Nephron (organoid): Measurements from ENCODE around the gene SEMA4G.

ENCODE experiments used
- H3K27ac Mint-ChIP-seq, 3 experiments: 2 replicates each; pipeline ENCODE4 v1.8.0; 2020; ENCODE audit warnings: mixed read lengths in 3 of 3, mild to moderate bottlenecking in 2 of 3, moderate library complexity in 1 of 3
- H3K27me3 Mint-ChIP-seq: 2 replicates; pipeline ENCODE4 v1.8.0; 2021; ENCODE audit warnings: low read depth, mild to moderate bottlenecking, moderate library complexity, mixed read lengths
- H3K36me3 Mint-ChIP-seq: 2 replicates; pipeline ENCODE4 v1.8.0; 2020; ENCODE audit warnings: low read depth, mixed read lengths
- H3K4me1 Mint-ChIP-seq: 2 replicates; pipeline ENCODE4 v1.8.0; 2020; ENCODE audit warnings: mixed read lengths
- H3K4me3 Mint-ChIP-seq, 3 experiments: 2 replicates each; pipeline ENCODE4 v1.8.0; 2020; ENCODE audit warnings: mild to moderate bottlenecking in 3 of 3, mixed read lengths in 3 of 3, moderate library complexity in 2 of 3
- H3K9me3 Mint-ChIP-seq: 2 replicates; pipeline ENCODE4 v1.8.0; 2020; ENCODE audit warnings: mixed read lengths
- TF ChIP-seq, protein P1 (sequence below), 3 experiments: fragments of 200-600 bp; sonication (generic); IDR thresholded peaks; one replicate each; pipeline ENCODE4 v1.5.0; 2021; ENCODE audit warnings: antibody characterized with exemption in 3 of 3; ENCODE audit not compliant: unreplicated experiment in 3 of 3

The SEMA4G gene

DNA sequence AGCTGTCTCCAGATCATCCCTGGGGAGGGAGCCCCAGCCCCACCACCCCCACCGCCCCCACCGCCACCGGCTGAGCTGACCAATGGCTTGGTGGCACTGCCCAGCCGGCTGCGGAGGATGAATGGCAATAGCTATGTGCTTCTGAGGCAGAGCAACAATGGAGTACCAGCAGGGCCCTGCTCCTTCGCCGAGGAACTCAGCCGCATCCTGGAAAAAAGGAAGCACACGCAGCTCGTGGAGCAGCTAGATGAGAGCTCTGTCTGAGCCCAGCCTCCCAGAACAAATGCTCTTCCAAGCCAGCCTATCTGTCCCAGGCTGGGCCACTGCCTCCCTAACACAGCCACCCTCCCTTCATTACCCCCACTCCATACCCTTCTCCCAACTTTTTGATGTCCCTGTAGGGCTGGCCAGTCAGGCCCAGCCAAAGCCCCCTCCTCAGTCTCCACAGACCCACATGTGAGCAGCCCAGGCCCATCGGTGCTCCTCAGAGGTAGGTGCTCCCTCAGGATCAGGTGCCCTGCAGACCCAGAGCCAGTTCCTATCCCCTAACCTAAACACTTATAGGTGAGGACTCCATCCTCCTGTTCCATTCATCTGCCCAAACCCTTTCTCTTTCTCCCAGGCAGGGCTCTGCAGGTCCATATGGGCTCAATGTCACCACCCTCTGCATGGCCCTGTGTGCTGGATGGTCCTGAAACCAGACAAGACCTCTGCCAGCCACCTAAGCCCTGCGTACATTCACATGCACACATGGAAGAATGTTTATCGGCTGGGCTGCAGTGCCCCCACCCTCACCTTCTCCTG is 14.8 kb downstream of the SEMA4G start:
- no peaks in the 10 kb centered on the region for H3K27me3 Mint-ChIP-seq
- H3K9me3 Mint-ChIP-seq, result no peaks in the 10 kb centered on the region
- peaks cover 33% of the 10 kb centered on the region for H3K36me3 Mint-ChIP-seq
- peak overlapping the region; percentile 10 to 37 (median 28) for H3K4me3 Mint-ChIP-seq
- TF ChIP-seq, protein P1, sequence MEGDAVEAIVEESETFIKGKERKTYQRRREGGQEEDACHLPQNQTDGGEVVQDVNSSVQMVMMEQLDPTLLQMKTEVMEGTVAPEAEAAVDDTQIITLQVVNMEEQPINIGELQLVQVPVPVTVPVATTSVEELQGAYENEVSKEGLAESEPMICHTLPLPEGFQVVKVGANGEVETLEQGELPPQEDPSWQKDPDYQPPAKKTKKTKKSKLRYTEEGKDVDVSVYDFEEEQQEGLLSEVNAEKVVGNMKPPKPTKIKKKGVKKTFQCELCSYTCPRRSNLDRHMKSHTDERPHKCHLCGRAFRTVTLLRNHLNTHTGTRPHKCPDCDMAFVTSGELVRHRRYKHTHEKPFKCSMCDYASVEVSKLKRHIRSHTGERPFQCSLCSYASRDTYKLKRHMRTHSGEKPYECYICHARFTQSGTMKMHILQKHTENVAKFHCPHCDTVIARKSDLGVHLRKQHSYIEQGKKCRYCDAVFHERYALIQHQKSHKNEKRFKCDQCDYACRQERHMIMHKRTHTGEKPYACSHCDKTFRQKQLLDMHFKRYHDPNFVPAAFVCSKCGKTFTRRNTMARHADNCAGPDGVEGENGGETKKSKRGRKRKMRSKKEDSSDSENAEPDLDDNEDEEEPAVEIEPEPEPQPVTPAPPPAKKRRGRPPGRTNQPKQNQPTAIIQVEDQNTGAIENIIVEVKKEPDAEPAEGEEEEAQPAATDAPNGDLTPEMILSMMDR (IDR thresholded peaks at IDR 0.05; ENCODE audit: unreplicated experiment in 3 of 3), result no peak
- H3K4me1 Mint-ChIP-seq, result peaks cover 10% of the 10 kb centered on the region
- H3K27ac Mint-ChIP-seq, result no peak overlapping the region

DNA sequence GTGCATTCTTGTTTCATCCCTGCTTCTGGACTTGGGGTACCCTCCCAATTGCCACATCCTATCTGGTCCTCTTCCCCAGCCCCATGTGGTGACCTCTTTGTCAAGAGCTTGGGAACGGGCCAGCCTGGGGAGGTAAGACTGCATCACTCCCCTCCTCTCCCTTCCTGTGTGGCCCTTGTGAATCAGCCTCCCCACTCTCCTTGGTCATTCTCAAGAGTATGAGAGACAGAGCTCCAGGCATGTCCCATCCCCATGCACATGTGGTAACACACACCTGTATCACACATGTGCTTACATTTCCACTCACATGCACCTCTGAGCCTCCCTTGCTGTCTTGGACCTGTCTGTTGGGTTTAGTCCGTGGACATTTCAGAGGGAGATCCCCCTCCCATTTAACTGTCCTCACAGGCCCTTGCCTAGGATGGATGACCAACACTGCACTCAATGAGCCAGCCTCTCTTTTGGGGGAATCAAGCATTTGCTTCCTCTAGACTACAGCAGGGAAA is 15.4 kb downstream of the SEMA4G start:
- TF ChIP-seq, protein P1 (IDR thresholded peaks at IDR 0.05; ENCODE audit: unreplicated experiment in 3 of 3), result no peak
- Mint-ChIP-seq H3K27ac (peak overlapping the region in 1 of 3 experiments; percentile 72), H3K36me3 (peaks cover 31% of the 10 kb centered on the region), H3K9me3 (no peaks in the 10 kb centered on the region), H3K4me3 (peak overlapping the region; percentile 91 to 94 (median 93)), H3K4me1 (peaks cover 10% of the 10 kb centered on the region), H3K27me3 (no peaks in the 10 kb centered on the region)

DNA sequence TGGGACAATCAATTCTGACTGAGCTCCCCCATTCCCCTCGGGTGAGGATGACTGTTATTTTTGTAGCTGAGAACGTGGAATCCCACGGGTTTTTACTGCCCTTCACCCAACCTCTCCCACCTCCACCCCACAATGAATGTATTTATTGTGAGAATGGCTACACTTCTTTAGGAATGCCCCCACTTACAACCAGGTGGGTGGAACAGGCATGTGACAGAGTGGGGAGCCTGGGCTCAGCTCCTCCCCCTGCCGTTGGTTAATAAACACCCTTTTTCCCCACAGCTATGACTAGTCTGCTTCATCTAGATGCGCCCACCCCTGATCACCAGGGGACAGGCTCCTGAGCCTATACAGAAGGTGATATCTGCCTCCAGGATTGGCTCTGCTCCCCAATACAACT is 16.0 kb downstream of the SEMA4G start:
- Mint-ChIP-seq H3K9me3 (no peaks in the 10 kb centered on the region), H3K27ac (peak overlapping the region in 1 of 3 experiments; percentile 72), H3K4me3 (peak overlapping the region; percentile 91 to 94 (median 93)), H3K4me1 (peaks cover 12% of the 10 kb centered on the region), H3K27me3 (no peaks in the 10 kb centered on the region), H3K36me3 (peaks cover 31% of the 10 kb centered on the region)
- TF ChIP-seq, protein P1 (IDR thresholded peaks at IDR 0.05; ENCODE audit: unreplicated experiment in 3 of 3), result no peak

DNA sequence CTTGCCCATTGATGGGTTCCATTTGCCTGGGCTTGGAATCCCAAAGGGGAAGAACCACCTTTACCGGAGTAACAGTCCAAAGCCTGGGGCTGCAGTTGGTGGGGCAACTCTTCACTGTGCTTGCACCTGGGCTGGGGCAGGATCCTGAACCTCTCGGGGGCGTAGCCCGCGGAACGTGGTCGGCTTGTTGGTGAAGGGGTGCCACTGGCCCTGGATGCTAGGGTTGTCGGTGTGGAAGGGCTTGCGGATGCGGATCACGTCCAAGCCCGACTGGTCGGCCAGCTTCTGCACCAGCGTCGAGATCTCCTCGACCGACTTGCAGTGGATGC is 17.3 kb downstream of the SEMA4G start:
- Mint-ChIP-seq H3K36me3 (peaks cover 32% of the 10 kb centered on the region), H3K27ac (peak overlapping the region; percentile 75 to 95 (median 84)), H3K4me1 (peaks cover 18% of the 10 kb centered on the region), H3K4me3 (peak overlapping the region; percentile 91 to 94 (median 93)), H3K9me3 (no peaks in the 10 kb centered on the region), H3K27me3 (no peaks in the 10 kb centered on the region)
- TF ChIP-seq, protein P1 (IDR thresholded peaks at IDR 0.05; ENCODE audit: unreplicated experiment in 3 of 3), result no peak

- no peaks in the 10 kb centered on the region for H3K27me3 Mint-ChIP-seq
- H3K4me1 Mint-ChIP-seq, result peaks cover 18% of the 10 kb centered on the region
- H3K4me3 Mint-ChIP-seq, result peak within 1 kb of the TSS; percentile 91 to 94 (median 93)
Measured at GRCh38 chr10:100986952-100987684, 17.8 kb downstream of the SEMA4G start, which contains the start of the genes MRPL43 and TWNK. Gene MRPL43 (minus strand): TSS chr10:100987497. CDS start chr10:100987443, 54 bp downstream. Gene TWNK (plus strand): TSS chr10:100987543. CDS start chr10:100988211, 668 bp downstream.

More at GRCh38 chr10:100986952-100987684, 17.8 kb downstream of the SEMA4G start, which contains the start of the genes MRPL43 and TWNK:
- no peaks in the 10 kb centered on the region for H3K9me3 Mint-ChIP-seq
- peak within 1 kb of the TSS; percentile 75 to 95 (median 84) for H3K27ac Mint-ChIP-seq
- H3K36me3 Mint-ChIP-seq, result peaks cover 29% of the 10 kb centered on the region
- TF ChIP-seq, protein P1 (IDR thresholded peaks at IDR 0.05; ENCODE audit: unreplicated experiment in 3 of 3), result no peak
